ENCODE data around the gene MS4A13.

- TF ChIP-seq ZBTB11 (CRISPR knock-in tag; IDR thresholded peaks at IDR 0.05) (no peak), SMC3 (IDR thresholded peaks at IDR 0.05; ENCODE audit: borderline replicate concordance, low read length) (no peak), ETV6 (conservative IDR thresholded peaks at IDR 0.05 in 1 of 2, IDR thresholded peaks at IDR 0.05 in 1 of 2; ENCODE audit: borderline replicate concordance in 1 of 2, low read depth in 1 of 2) (peak in 1 of 2 experiments; percentile 98; a peak in 2 of 4 replicates), USF1 (IDR thresholded peaks at IDR 0.05; ENCODE audit: borderline replicate concordance, extremely low read length, insufficient read depth, low read depth, low read length) (no peak), MAX (IDR thresholded peaks at IDR 0.05; ENCODE audit: low read depth, low read length) (no peak), CTCF (IDR thresholded peaks at IDR 0.05 in 2 of 3, conservative IDR thresholded peaks at IDR 0.05 in 1 of 3; ENCODE audit: control insufficient read depth in 2 of 3, extremely low read depth in 1 of 3, insufficient read depth in 1 of 3, low read depth in 3 of 3, low read length in 3 of 3) (no peak), ATF2 (IDR thresholded peaks at IDR 0.05; ENCODE audit: low read length) (peak; percentile 58; the same call in 1 of the 2 replicates), EP300 (IDR thresholded peaks at IDR 0.05; ENCODE audit: borderline replicate concordance in 1 of 2, control insufficient read depth in 1 of 2, low read depth in 2 of 2, low read length in 2 of 2) (peak; percentile 60 to 63; a peak in 3 of 4 replicates), POLR2A (IDR thresholded peaks at IDR 0.05; ENCODE audit: low read depth, low read length) (no peak), IKZF1 (conservative IDR thresholded peaks at IDR 0.05) (peak; percentile 49), HDGF (IDR thresholded peaks at IDR 0.05) (no peak)
Observed at GRCh38 chr11:60477035-60477445, 38.2 kb upstream of the MS4A13 start.
